Tibial nerve (tissue), 4 donors: Measurements from ENCODE around the gene WDR18.

Experiments used
- CTCF ChIP-seq, 5 experiments: fragments of 200-600 bp in 3 of 5; fragments of 450-650 bp in 2 of 5; sonication (generic) in 3 of 5; IDR thresholded peaks; one replicate each; pipeline ENCODE4 v1.5.1; 2016 to 2019; ENCODE audit warnings: antibody characterized with exemption in 5 of 5, mild to moderate bottlenecking in 3 of 5, moderate library complexity in 2 of 5
- EP300 ChIP-seq, 2 donors: sonication (generic); formaldehyde crosslinking; IDR thresholded peaks; one replicate each; pipeline ENCODE4 v1.6.1; 2017; ENCODE audit warnings: antibody characterized with exemption in 2 of 2, mild to moderate bottlenecking in 1 of 2
- POLR2A ChIP-seq, 2 donors: fragments of 450-650 bp; IDR thresholded peaks; one replicate each; pipeline ENCODE4 v1.6.1; 2017; ENCODE audit warnings: antibody characterized with exemption in 2 of 2, mild to moderate bottlenecking in 2 of 2, moderate library complexity in 2 of 2

- TF ChIP-seq CTCF (IDR thresholded peaks at IDR 0.05) (no peak), EP300 (IDR thresholded peaks at IDR 0.05) (no peak), POLR2A (IDR thresholded peaks at IDR 0.05) (no peak)
Measured at GRCh38 chr19:1017906-1018305, 33.8 kb downstream of the WDR18 start.
